CD4-positive, alpha-beta T cell treated with Interleukin-15 for 4 hours (primary cell): ENCODE measurements around the gene FILIP1L.

ENCODE experiments used
- DNase-seq: peaks from one replicate; pipeline ENCODE4 v3.0.0-alpha.2; 2020; ENCODE audit warnings: low spot score

FILIP1L gene

GRCh38 chr3:99795573-99795972 is 318.7 kb downstream of the FILIP1L start:
- no peak for DNase-seq

- no peak for DNase-seq
Observed at GRCh38 chr3:99794485-99794884, 319.8 kb downstream of the FILIP1L start.

DNA sequence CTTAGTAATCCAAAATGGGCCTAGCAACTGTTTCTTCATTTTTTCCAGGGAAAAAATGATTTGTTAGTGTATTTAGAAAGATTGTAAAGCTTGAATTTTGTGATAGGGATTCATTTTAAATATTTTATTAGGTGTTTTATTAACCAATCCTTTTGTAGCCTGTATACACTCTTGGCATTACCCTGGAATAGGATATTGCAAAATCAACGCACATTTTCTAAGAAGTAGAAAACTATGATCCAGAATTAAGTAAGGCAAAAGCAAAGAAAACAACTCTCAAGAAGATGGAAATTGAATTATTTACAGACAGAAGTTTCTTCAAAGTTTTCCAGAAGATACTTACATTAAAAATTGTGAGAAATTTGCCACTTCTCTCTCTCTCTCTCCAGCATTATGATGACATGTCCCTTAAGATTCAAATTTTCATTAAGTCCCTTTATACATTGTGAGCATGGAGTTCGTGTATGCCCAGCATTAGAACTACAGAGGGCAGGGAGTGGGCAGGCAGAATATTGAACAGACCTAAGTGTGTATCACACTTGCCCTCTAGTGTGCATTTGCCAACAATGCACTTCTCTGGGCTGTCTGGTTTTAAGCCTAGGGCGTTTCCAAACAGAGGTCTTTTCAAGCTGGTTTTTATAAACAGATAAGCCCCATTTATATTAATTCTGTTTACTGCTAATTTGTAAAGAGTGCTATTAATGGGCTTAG is 325.1 kb downstream of the FILIP1L start:
- peak; percentile 8 for DNase-seq
